Measurements from ENCODE around the gene OTOF. TPM values are rescaled to one million over a fixed set of nuclear protein-coding genes. Genes with fewer than 3 reads are reported as not detected.

Gene OTOF
- total RNA-seq, 1 donor = not detected

- Histone ChIP-seq H3K4me2 (ENCODE audit: insufficient read depth, low read length) (no peak overlapping the region), H3K27ac (ENCODE audit: low read depth, low read length) (no peak overlapping the region)
- no peak for DNase-seq (ENCODE audit: insufficient read length, low spot score, missing footprints)
These were observed 24.2 kb downstream of the OTOF start for GRCh38 chr2:26453421-26454329.

GRCh38 chr2:26451700-26452099 is 26.2 kb downstream of the OTOF start:
- Histone ChIP-seq H3K27me3 (ENCODE audit: insufficient read depth, low read length) (no peaks in the 10 kb centered on the region), H4K20me1 (ENCODE audit: insufficient read depth, low read length) (no peaks in the 10 kb centered on the region), H2AFZ (ENCODE audit: low read length) (no peak overlapping the region), H3K9me3 (ENCODE audit: low read depth, low read length) (no peaks in the 10 kb centered on the region), H3K36me3 (ENCODE audit: insufficient read depth, low read length) (no peaks in the 10 kb centered on the region), H3K27ac (ENCODE audit: low read depth, low read length) (no peak overlapping the region), H3K79me2 (ENCODE audit: insufficient read depth, low read length) (no peaks in the 10 kb centered on the region), H3K4me1 (ENCODE audit: insufficient read depth, low read length) (no peaks in the 10 kb centered on the region), H3K4me2 (ENCODE audit: insufficient read depth, low read length) (no peak overlapping the region), H3K4me3 (ENCODE audit: insufficient read depth, low read length) (no peak overlapping the region)
- TF ChIP-seq CTCF (IDR thresholded peaks at IDR 0.05; ENCODE audit: extremely low read depth, low read depth, low read length) = no peak
- DNase-seq (ENCODE audit: insufficient read length, low spot score, missing footprints) = no peak

More at GRCh38 chr2:26453421-26454329, 24.2 kb downstream of the OTOF start:
- no peaks in the 10 kb centered on the region for H3K9me3 ChIP-seq (ENCODE audit: low read depth, low read length)
- no peaks in the 10 kb centered on the region for H3K27me3 ChIP-seq (ENCODE audit: insufficient read depth, low read length)
- no peak overlapping the region for H3K4me3 ChIP-seq (ENCODE audit: insufficient read depth, low read length)
- no peak for TF ChIP-seq CTCF (IDR thresholded peaks at IDR 0.05; ENCODE audit: extremely low read depth, low read depth, low read length)
- no peak overlapping the region for H2AFZ ChIP-seq (ENCODE audit: low read length)
- no peaks in the 10 kb centered on the region for H3K36me3 ChIP-seq (ENCODE audit: insufficient read depth, low read length)
- no peaks in the 10 kb centered on the region for H4K20me1 ChIP-seq (ENCODE audit: insufficient read depth, low read length)
- H3K4me1 ChIP-seq (ENCODE audit: insufficient read depth, low read length) = no peaks in the 10 kb centered on the region
- H3K79me2 ChIP-seq (ENCODE audit: insufficient read depth, low read length) = no peaks in the 10 kb centered on the region

- TF ChIP-seq CTCF (IDR thresholded peaks at IDR 0.05; ENCODE audit: extremely low read depth, low read depth, low read length) = no peak
- Histone ChIP-seq H3K9me3 (ENCODE audit: low read depth, low read length) (no peaks in the 10 kb centered on the region), H3K36me3 (ENCODE audit: insufficient read depth, low read length) (no peaks in the 10 kb centered on the region), H3K4me3 (ENCODE audit: insufficient read depth, low read length) (no peak overlapping the region), H3K4me1 (ENCODE audit: insufficient read depth, low read length) (no peaks in the 10 kb centered on the region), H4K20me1 (ENCODE audit: insufficient read depth, low read length) (no peaks in the 10 kb centered on the region), H3K27me3 (ENCODE audit: insufficient read depth, low read length) (no peaks in the 10 kb centered on the region), H3K4me2 (ENCODE audit: insufficient read depth, low read length) (no peak overlapping the region), H3K79me2 (ENCODE audit: insufficient read depth, low read length) (no peaks in the 10 kb centered on the region), H2AFZ (ENCODE audit: low read length) (no peak overlapping the region), H3K27ac (ENCODE audit: low read depth, low read length) (no peak overlapping the region)
- DNase-seq (ENCODE audit: insufficient read length, low spot score, missing footprints) = no peak
These were observed 27.8 kb downstream of the OTOF start for GRCh38 chr2:26450031-26450635.

All from osteoblast (primary cell).